ENCODE data around the gene MAGI1.

MAGI1 gene

GRCh38 chr3:65827076-65827475 lies 211.6 kb downstream of the MAGI1 start:
- no peak for DNase-seq

GRCh38 chr3:65824166-65824565 lies 214.6 kb downstream of the MAGI1 start:
- DNase-seq: no peak

DNA sequence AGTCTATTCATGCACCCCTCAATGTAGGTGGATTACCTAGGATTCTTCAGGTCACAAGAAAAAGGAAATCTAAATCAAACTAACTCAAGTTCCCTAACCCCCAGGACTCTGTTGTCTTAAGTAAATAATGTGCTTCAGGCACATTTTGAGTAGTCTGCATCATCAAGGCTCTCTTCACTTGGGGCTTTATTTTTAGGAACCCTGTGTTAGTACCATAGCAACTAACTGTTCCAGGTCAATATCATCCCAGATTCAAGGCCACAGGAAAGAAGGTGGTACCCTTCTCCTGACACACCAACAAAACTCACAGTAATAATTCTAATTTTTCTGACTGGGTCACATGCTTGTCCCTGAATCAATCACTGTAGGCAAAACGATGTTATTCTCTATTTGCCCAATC lies 218.1 kb downstream of the MAGI1 start:
- DNase-seq: no peak

GRCh38 chr3:65819896-65820295 lies 218.8 kb downstream of the MAGI1 start:
- no peak for DNase-seq

- no peak for DNase-seq
Observed at GRCh38 chr3:65817553-65818126, 221.1 kb downstream of the MAGI1 start.

DNA sequence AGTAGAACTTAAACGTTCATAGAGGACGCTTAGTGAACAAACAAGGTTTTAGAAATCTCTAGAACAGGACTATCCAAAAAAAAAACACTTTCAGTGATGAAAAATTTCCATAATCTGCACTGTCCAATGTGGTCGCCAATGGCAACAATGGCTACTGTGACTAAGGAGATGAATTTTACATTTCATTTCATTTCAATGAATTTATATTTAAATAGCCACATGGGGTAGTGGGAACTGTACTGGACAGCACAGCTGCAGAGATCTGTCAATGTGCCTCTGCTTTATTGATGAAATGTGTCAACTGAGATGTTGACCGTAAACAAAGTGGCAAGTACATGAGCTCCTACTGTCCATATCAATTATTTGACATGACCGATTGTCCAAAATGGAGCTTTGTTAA lies 222.5 kb downstream of the MAGI1 start:
- no peak for DNase-seq

DNA sequence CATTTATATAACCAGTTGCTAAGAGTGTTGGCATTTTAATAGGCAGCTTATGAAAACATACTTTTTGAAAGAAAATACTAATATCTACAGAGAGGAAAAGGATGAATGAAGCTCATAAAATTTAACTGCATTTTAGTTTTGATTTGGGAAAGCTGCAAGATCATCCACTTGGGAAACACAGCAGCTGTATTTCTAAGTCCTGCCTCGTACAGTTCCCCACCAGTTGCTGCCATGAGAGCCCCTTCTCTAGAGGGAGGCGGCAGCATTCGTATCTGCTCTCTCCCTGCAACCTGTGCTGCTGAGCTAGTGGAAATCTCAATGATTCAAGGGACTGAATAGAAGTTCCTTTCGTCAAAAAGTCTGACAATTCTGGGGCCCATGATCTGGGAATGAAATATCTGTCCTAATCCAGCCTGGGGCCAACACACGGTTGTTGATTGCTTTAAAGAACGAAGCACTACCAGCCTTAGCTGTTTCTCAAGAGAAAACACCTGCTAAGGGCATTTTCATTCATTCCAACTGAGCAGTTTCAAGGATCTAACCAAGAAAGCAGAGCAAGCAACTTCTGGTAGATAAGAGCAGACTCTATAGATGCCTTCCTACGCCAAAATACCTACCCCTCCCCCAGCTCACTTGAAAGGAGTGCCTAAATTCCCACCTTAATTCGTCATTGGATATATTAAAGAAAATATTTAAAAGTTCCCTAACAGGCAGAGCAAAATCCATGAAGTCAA lies 223.7 kb downstream of the MAGI1 start:
- DNase-seq: no peak

DNA sequence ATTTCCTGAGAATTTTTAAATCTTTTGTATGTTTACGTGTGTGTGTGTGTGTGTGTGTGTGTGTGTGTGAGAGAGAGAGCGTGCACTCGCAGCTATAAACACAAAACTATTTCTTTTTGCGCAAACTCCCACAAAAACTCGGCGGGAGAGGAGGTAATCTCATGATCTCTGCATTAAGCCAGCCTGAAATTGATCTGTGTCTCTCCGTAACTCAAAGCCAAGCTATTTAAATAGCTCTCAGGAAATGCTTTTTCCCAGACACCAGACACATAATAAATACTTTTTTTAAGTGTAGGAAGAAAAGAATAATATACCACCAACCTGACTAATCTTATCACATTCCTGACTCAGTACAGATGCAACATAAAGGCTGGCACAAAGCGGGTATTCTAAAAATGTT lies 226.8 kb downstream of the MAGI1 start:
- no peak for DNase-seq

DNA sequence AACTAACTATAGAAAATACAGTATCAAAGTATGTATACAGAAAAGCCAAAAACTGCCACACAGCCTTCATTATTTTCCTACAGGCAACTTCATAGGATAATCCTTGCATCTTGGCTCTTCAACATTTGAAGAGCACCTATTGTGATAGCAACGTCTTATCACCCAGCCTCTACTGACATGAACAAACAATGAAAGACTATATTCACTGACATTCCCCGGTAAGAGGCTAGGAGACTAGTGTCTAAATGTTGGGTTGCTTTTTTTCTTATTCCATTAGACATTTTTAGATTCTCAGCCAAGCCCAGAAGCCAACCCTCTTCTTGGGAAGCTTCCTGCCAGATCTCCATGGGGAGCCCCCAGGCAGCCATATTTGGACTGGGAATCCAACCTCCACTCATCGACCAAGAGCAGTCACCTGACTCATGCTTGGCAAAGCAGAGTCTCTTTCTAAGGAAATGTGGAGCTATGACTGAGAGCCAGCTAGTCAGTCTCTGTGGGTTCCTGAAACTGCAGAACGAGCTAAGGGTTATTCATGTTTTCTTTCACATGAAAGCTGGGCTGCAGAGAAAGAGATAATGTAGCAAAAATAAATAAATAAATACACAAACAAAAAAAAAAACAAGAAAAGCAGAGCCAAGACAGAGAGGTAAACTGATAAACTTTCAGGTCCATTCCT lies 227.5 kb downstream of the MAGI1 start:
- DNase-seq: no peak

GRCh38 chr3:65810302-65810701 lies 228.4 kb downstream of the MAGI1 start:
- no peak for DNase-seq

DNA sequence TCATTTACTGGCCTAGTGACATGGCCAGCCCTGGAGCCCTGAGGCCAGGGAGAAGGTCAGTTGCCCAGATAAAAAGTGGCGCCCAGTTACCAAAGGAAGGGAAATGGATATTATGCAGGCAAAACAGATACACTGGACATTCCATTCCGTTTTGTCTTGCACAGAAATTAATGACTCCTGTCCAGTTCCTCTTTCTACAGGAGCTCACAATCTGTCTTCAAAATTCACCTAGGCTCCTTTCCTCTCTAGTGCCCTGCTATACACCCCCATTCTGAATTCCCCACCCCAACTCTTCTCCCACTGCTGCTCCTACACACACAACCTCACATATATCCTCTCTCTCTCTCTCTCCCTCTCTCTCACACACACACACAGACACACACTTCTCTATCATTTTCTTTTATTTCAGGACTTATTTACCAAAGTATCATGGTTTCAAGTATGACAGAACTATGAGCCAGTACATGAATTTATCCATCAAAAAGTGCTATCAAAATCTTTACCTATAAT lies 229.0 kb downstream of the MAGI1 start:
- DNase-seq: no peak

- DNase-seq: no peak
Observed at GRCh38 chr3:65808824-65809223, 229.9 kb downstream of the MAGI1 start.

- no peak for DNase-seq
Observed at GRCh38 chr3:65808407-65808806, 230.3 kb downstream of the MAGI1 start.

- no peak for DNase-seq
Observed at GRCh38 chr3:65807225-65807624, 231.5 kb downstream of the MAGI1 start.

- DNase-seq: no peak
Observed at GRCh38 chr3:65806600-65806999, 232.1 kb downstream of the MAGI1 start.

DNA sequence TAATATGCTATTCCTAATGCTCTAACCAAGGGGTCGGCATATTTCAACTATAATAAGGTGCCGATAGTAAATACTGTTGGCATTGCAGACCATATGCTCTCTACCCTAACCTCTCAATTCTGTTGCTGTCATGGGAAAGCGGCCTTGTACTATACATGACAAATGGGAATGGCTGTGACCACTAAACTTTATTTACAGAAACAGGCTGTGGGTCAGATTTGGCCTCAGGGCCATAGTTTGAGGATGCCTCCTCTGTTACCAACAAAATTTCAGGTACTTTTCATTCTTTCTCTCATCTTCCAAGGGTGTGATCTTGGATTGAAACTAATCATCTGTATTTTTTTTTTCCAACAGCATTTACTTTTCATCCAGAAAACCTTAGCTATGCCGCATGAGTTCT lies 242.0 kb downstream of the MAGI1 start:
- no peak for DNase-seq

DNA sequence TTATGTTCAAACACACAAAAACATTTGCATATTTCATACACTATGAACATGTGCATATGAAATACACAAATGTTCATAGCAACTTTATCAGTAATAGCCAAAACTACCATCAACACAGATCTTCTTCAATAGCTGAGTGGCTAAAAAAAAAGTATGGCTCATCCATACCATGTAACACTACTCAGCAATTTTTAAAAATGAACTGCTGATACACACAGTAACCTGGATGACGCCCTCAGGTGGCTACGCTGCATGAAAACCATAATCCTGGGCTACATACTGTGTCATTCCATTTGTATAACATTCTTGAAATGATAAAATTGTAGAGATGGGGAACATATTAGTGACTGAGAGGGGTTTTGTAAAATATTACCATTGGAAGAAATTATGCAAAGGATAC lies 243.6 kb downstream of the MAGI1 start:
- DNase-seq: no peak

DNA sequence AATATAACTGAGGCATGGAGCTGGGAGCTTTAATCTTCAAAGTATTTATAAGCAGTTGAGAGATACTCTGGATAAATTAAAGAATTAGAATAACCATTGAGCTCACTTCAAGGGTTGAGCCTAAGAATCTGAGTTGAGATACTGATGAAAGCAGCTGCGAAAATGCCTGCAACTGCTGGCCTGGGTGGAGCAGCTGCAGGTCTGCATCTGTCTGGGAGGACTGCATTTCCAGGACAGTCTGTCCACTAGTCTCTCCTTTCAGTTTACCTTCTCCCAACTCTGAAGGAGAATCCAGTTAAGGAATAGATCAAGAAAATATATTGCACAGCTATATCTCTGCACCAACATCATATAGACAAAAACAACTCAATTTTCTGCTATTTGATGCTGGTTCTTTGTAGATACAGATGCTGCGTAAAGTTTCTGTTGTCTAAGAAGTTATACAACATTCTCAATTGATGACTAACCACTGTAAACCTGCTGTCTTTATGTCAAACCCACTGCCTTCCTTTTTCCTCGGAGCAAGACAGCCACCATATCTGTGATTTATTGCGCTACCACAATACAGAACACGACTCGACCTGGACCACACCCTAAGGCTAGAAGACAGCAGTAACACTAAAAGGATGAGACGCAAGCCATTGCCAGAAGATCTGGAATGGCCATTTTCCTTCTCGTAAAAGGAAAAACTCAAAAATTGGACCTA lies 245.1 kb downstream of the MAGI1 start:
- DNase-seq: no peak

DNA sequence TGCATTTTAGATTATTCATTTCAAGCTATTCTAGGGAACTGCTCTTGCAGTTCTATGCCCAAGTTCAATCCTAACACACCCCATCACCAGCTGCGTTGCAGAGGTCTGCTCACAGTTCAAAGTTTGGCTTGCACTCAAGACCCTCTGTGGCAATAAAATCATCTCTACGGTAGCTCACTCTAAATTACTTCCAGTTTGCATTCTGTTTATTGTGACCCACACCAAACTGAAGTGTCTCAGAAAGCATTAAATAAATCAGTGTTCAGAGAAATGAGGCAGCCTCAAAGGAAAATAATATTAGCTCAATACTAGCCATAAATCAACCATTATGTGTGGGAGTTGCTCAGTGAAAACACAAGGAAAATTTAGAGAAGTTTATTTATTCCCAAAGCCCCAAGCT lies 250.3 kb downstream of the MAGI1 start:
- DNase-seq: no peak

DNA sequence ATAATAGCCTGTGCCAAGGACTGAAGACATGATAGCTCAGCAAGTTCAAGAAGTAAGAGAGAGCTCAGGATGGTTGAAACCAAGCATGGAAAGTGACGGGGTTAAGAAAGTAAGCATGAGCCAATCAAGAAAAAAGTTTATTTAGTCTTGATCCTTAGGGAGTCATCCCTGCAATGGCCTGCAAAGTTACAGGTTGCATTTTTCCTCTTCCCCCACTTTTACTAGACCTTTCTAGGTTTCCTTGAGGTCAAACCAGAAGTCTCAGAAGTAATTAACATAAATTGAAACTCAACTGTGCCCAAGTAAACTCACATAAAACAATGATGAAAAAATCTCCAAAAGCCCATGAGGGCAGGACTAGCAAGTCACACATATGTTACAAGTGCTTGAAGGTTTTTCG lies 250.9 kb downstream of the MAGI1 start:
- no peak for DNase-seq

DNA sequence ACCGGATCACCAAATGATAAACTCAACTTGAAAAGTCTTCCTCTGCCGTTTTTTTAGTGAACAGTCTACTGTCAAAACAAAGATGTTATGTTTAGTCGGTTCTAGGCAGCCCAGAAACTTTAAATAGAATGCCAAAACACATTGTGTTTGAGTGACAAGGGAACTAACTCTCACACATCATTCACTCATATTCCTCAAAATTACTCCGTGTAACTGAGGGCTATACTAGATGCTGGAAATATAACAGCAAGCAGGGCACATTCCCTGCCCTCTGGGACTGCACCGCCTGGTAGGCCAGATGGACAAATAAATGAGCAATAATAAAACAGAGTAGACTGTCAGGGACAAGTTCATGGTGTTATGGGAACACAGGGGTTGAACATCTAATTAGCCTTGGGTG lies 251.4 kb downstream of the MAGI1 start:
- DNase-seq: no peak

GRCh38 chr3:65786890-65787289 lies 251.8 kb downstream of the MAGI1 start:
- no peak for DNase-seq

DNA sequence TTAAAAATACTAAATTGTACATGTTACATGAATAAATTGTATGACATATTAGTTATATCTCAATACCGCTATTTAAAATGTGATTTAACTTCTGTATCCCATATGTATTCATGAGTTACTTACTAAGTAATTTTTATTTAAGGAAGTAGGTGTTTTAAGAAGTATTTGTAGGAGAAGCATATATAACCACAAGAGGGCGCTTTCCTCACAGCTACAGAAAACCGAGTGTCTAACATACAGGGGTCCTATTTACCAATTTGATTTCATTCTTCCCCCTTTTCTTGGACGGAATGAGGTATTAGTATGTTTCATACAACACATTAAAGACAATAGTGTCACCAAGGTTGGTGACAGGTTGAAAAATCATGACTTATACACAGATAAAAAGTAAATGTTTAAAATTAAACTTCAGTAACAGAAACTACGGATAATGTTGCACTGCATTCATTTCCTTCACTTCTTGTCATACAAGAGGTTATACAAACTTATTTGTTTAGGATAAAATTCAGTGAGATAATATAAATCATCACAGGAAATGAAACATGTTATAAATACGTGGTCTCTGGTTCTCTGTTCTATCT lies 253.6 kb downstream of the MAGI1 start:
- DNase-seq: peak; percentile 15
